ENCODE results near the gene CYTH2.

- TF ChIP-seq CTCF (IDR thresholded peaks at IDR 0.05) (no peak), POLR2A (IDR thresholded peaks at IDR 0.05) (no peak)
Measured at GRCh38 chr19:48530770-48531169, 61.6 kb downstream of the CYTH2 start.
